HepG2 (cell line): ENCODE results near the gene RANGRF. TPM values are rescaled to one million over a fixed set of nuclear protein-coding genes. Genes with fewer than 3 reads are reported as not detected.
A peak's percentile ranks its signal among the peaks of the same experiment; 100 is the strongest.

ENCODE experiments used
- ATAC-seq: fragments of 200-7000 bp; cut with Tn5 transposase; 3 replicates; pipeline ENCODE4 v1.9.1; 2020; ENCODE audit warnings: mild to moderate bottlenecking, moderate library complexity
- BruUV-seq: library from RNA; stranded (reverse); fragments of 400-500 nt; replicated peaks from 2 replicates; lab custom pipeline; 2021; lab: Mats Ljungman, UMichigan
- CTCF ChIA-PET: fragments of 300-600 bp; formaldehyde crosslinking; extraction: SDS; loops from one replicate; lab custom pipeline; 2021; ENCODE audit warnings: low total read pairs, inconsistent platforms, low intra/inter-chr PET ratio; lab: Yijun Ruan, JAX
- POLR2A ChIA-PET: fragments of 350-600 bp; sonication (Branson Sonifier 250); formaldehyde crosslinking; loops from one replicate; lab custom pipeline; 2020; ENCODE audit warnings: antibody characterized with exemption, inconsistent platforms; lab: Yijun Ruan, JAX
- DNase-seq: peaks from one replicate; pipeline ENCODE4 v3.0.0-alpha.2; 2015; ENCODE audit warnings: low spot score
- FAIRE-seq: peaks from 3 replicates; lab custom pipeline; 2011; peaks lifted over from hg19 to GRCh38; lab: Jason Lieb, UNC
- H2AFZ ChIP-seq: one replicate; pipeline ENCODE4 v1.6.1; 2011; ENCODE audit warnings: low read length, inconsistent platforms
- H3K27ac ChIP-seq: fragments of 300-600 bp; 3 replicates; pipeline ENCODE4 v1.8.0; 2011; ENCODE audit warnings: mixed run types, mild to moderate bottlenecking, mixed read lengths, low read length, inconsistent platforms; ENCODE audit not compliant: insufficient read depth; ENCODE audit errors: extremely low read length
- H3K27me3 ChIP-seq, 2 experiments: fragments of 200-600 bp in 1 of 2; 2 replicates in 1 of 2; 3 replicates in 1 of 2; pipeline versions ENCODE4 v1.6.0 to v1.8.0; 2011; ENCODE audit warnings: low read length in 2 of 2, mild to moderate bottlenecking in 2 of 2, moderate library complexity in 2 of 2, inconsistent platforms in 1 of 2; ENCODE audit not compliant: insufficient read depth in 2 of 2, control insufficient read depth in 1 of 2
- H3K36me3 ChIP-seq, 2 experiments: fragments of 200-600 bp in 1 of 2; replicated peaks in 1 of 2; 2 replicates in 1 of 2; 3 replicates in 1 of 2; pipeline versions ENCODE4 v1.5.1 to v1.8.0; 2011; ENCODE audit warnings: low read length in 2 of 2, inconsistent platforms in 1 of 2; ENCODE audit not compliant: insufficient read depth in 2 of 2, control insufficient read depth in 1 of 2
- H3K4me1 ChIP-seq: 2 replicates; pipeline ENCODE4 v1.5.1; 2012; ENCODE audit warnings: low read length, inconsistent platforms; ENCODE audit not compliant: insufficient read depth
- H3K4me2 ChIP-seq: 2 replicates; pipeline ENCODE4 v1.6.0; 2011; ENCODE audit warnings: low read depth, low read length, inconsistent platforms
- H3K4me3 ChIP-seq, 3 experiments: fragments of 200-600 bp in 1 of 3; sonication (generic), shearing (Covaris generic) in 1 of 3; replicated peaks in 1 of 3; 2 replicates each; pipeline ENCODE4 v1.5.1; 2011 to 2016; ENCODE audit warnings: low read length in 3 of 3, inconsistent platforms in 2 of 3, low read depth in 2 of 3, mild to moderate bottlenecking in 2 of 3, control low read depth in 1 of 3, mixed read lengths in 1 of 3; ENCODE audit not compliant: insufficient read depth in 1 of 3
- H3K79me2 ChIP-seq: one replicate; pipeline ENCODE4 v1.6.1; 2011; ENCODE audit warnings: low read length, inconsistent platforms; ENCODE audit not compliant: insufficient read depth
- H3K9ac ChIP-seq: 2 replicates; pipeline ENCODE4 v1.6.0; 2011; ENCODE audit warnings: mild to moderate bottlenecking, low read depth, low read length, inconsistent platforms; ENCODE audit not compliant: insufficient read depth
- H3K9me3 ChIP-seq: 2 replicates; pipeline ENCODE4 v1.5.1; 2012; ENCODE audit warnings: mild to moderate bottlenecking, low read length
- H4K20me1 ChIP-seq: 2 replicates; pipeline ENCODE4 v1.6.0; 2011; ENCODE audit warnings: inconsistent platforms, mild to moderate bottlenecking, low read length, moderate library complexity; ENCODE audit not compliant: insufficient read depth
- EP300 ChIP-seq, 3 experiments: sonication (generic) in 1 of 3; formaldehyde crosslinking in 1 of 3; IDR thresholded peaks; 2 replicates each; pipeline versions ENCODE4 v1.5.1 to v1.6.1; 2011 to 2020; ENCODE audit warnings: low read depth in 2 of 3, low read length in 2 of 3, borderline replicate concordance in 1 of 3, improper control_type of control experiment in 1 of 3, mild to moderate bottlenecking in 1 of 3, missing genetic modification reagents in 1 of 3, moderate library complexity in 1 of 3
- RFX3 ChIP-seq: IDR thresholded peaks from 2 replicates; pipeline ENCODE4 v1.6.1; 2016; ENCODE audit warnings: missing biosample characterization, missing genetic modification reagents
- TAF15 ChIP-seq: fragments of 200-400 bp; formaldehyde crosslinking; IDR thresholded peaks from one replicate; pipeline ENCODE4 v1.6.1; 2018; ENCODE audit warnings: mild to moderate bottlenecking, low read depth, low read length; ENCODE audit not compliant: poor library complexity, severe bottlenecking
- ZBTB3 ChIP-seq: sonication (generic); formaldehyde crosslinking; IDR thresholded peaks from 2 replicates; pipeline ENCODE4 v1.4.0; 2020; ENCODE audit warnings: low read depth, mild to moderate bottlenecking, moderate library complexity, missing genetic modification reagents, borderline replicate concordance
- ZBTB33 ChIP-seq: sonication (generic); formaldehyde crosslinking; IDR thresholded peaks from 2 replicates; pipeline ENCODE4 v1.4.0; 2020; ENCODE audit warnings: missing genetic modification reagents
- ZNF512 ChIP-seq: sonication (generic); formaldehyde crosslinking; IDR thresholded peaks from 2 replicates; pipeline ENCODE4 v1.4.0; 2020; ENCODE audit warnings: mild to moderate bottlenecking, missing genetic modification reagents
- ZNF83 ChIP-seq: sonication (generic); formaldehyde crosslinking; IDR thresholded peaks from 2 replicates; pipeline ENCODE4 v1.4.0; 2020; ENCODE audit warnings: missing genetic modification reagents, mild to moderate bottlenecking, borderline replicate concordance
- WGBS: methylation state at CpG from one replicate; pipeline ENCODE4 v1.1.6; 2017; ENCODE audit warnings: low lambda C conversion rate; 5-methylcytosine and 5-hydroxymethylcytosine counted together
- in situ Hi-C: cut with HindIII; loops from 2 replicates; pipeline ENCODE4 v1.10.0; 2017; ENCODE audit warnings: low pct_unique_long_range_greater_than_20kb; ENCODE audit not compliant: extremely low pct_ligation_motif_present
- intact Hi-C: fragments of 100-400 bp; cut with micrococcal nuclease; formaldehyde crosslinking; loops from one replicate; pipeline ENCODE4 v1.10.0; 2022; ENCODE audit not compliant: unreplicated experiment
- polyA plus RNA-seq, 8 experiments: library from polyadenylated mRNA; depleted of rRNA in 3 of 8; stranded (reverse) in 7 of 8; unstranded in 1 of 8; fragments of >200 nt; fragmentation: Illumina TruSeq in 4 of 8; extraction: Trizol in 4 of 8; gene quantifications; 2 replicates each; pipeline versions ENCODE4 v1.2.1 to v1.2.3, GENCODE V29; 2011 to 2016; ENCODE audit warnings: low read depth in 4 of 8, missing spikeins in 1 of 8, mixed read lengths in 1 of 8; ENCODE audit not compliant: insufficient read depth in 1 of 8
- total RNA-seq, 5 experiments: library from RNA; depleted of rRNA; stranded (reverse); fragments of >200 nt; fragmentation: Illumina TruSeq; extraction: Trizol; gene quantifications; 2 replicates each; pipeline ENCODE4 v1.2.3, GENCODE V29; 2016; ENCODE audit warnings: low read depth in 1 of 5
- TF ChIP-seq, protein P1 (sequence below): sonication (generic); formaldehyde crosslinking; IDR thresholded peaks from 2 replicates; pipeline ENCODE4 v1.5.0; 2020; ENCODE audit warnings: mild to moderate bottlenecking, missing genetic modification reagents
- TF ChIP-seq, protein P2 (sequence below): sonication (generic); formaldehyde crosslinking; IDR thresholded peaks from 2 replicates; pipeline ENCODE4 v1.8.0; 2022; ENCODE audit warnings: missing genetic modification reagents, mild to moderate bottlenecking, moderate library complexity, borderline replicate concordance

RANGRF gene
- total and polyA plus RNA-seq, 2 of the 13 experiments (the other 11 are each of a cell fraction or from before 2014, with no cell fraction given): 18.6 to 40.7 TPM

- TF ChIP-seq ZBTB33: peak; percentile 84
- TF ChIP-seq, protein P1, sequence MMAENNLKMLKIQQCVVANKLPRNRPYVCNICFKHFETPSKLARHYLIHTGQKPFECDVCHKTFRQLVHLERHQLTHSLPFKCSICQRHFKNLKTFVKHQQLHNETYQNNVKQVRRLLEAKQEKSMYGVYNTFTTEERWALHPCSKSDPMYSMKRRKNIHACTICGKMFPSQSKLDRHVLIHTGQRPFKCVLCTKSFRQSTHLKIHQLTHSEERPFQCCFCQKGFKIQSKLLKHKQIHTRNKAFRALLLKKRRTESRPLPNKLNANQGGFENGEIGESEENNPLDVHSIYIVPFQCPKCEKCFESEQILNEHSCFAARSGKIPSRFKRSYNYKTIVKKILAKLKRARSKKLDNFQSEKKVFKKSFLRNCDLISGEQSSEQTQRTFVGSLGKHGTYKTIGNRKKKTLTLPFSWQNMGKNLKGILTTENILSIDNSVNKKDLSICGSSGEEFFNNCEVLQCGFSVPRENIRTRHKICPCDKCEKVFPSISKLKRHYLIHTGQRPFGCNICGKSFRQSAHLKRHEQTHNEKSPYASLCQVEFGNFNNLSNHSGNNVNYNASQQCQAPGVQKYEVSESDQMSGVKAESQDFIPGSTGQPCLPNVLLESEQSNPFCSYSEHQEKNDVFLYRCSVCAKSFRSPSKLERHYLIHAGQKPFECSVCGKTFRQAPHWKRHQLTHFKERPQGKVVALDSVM (CRISPR knock-in tag): peak; percentile 79; the same call in 1 of the 2 replicates
Observed at GRCh38 chr17:8243827-8244226, 44.6 kb upstream of the RANGRF start (continued).

DNA sequence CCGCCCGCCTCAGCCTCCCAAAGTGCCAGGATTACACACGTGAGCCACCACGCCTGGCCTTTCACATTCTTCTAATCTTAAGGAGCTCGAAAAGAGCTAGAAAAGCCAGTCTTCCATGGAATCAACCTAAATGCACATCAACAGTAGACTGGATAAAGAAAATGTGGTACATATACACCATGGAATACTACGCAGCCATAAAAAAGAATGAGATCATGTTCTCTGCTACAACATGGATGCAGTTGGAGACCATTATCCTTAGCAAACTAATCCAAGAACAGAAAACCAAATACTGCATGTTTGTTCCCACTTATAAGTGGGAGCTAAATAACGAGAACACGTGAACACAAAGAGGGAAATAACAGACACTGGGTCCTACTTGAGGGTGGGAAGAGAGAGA lies 43.7 kb upstream of the RANGRF start:
- peaks cover 0 to 25% of the 10 kb centered on the region in 2 experiments; a peak in 3 of 5 replicates for H3K36me3 ChIP-seq
- intact Hi-C loops (no loop called here), in situ Hi-C loops (loop anchor here (5.0 kb wide), 1 partner anchor 43 kb away; the partner anchor contains the start of gene RANGRF)
- H3K9me3 ChIP-seq: no peaks in the 10 kb centered on the region
- WGBS: 96% methylated on average over 8 of the region's 8 CpGs
- no TSS peak for BruUV-seq
- no peak for DNase-seq
- H4K20me1 ChIP-seq: no peaks in the 10 kb centered on the region; the same call in 1 of the 2 replicates
- H2AFZ ChIP-seq: no peak overlapping the region
- POLR2A ChIA-PET: interaction anchor here (1.2 kb wide), 1 partner anchor 44 kb away, joined by 3 read pairs; the partner anchor contains the start of gene RANGRF
- H3K79me2 ChIP-seq: peaks cover 40% of the 10 kb centered on the region
- H3K27ac ChIP-seq: no peak overlapping the region
- H3K4me3 ChIP-seq: no peak overlapping the region
- peaks cover 24% of the 10 kb centered on the region for H3K4me1 ChIP-seq
- CTCF ChIA-PET: no interaction called here
- FAIRE-seq: no peak
- H3K4me2 ChIP-seq: no peak overlapping the region
- no peaks in the 10 kb centered on the region; a peak in 1 of 5 replicates for H3K27me3 ChIP-seq
- H3K9ac ChIP-seq: no peak overlapping the region
- no peak for ATAC-seq
- no peak for TF ChIP-seq ZNF83
- TF ChIP-seq, protein P2, sequence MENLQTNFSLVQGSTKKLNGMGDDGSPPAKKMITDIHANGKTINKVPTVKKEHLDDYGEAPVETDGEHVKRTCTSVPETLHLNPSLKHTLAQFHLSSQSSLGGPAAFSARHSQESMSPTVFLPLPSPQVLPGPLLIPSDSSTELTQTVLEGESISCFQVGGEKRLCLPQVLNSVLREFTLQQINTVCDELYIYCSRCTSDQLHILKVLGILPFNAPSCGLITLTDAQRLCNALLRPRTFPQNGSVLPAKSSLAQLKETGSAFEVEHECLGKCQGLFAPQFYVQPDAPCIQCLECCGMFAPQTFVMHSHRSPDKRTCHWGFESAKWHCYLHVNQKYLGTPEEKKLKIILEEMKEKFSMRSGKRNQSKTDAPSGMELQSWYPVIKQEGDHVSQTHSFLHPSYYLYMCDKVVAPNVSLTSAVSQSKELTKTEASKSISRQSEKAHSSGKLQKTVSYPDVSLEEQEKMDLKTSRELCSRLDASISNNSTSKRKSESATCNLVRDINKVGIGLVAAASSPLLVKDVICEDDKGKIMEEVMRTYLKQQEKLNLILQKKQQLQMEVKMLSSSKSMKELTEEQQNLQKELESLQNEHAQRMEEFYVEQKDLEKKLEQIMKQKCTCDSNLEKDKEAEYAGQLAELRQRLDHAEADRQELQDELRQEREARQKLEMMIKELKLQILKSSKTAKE (CRISPR knock-in tag): no peak
- TF ChIP-seq ZNF512: no peak
- TF ChIP-seq TAF15: no peak
- no peak for TF ChIP-seq RFX3
- TF ChIP-seq ZBTB3: no peak
- TF ChIP-seq EP300 (IDR thresholded peaks at IDR 0.05; ENCODE audit: low read depth in 2 of 2, low read length in 2 of 2): no peak
- no peak for TF ChIP-seq EP300 (CRISPR knock-in tag; IDR thresholded peaks at IDR 0.05; ENCODE audit: borderline replicate concordance)
